Liver (tissue), 9 donors: ENCODE results near the gene CLDN8. TPM values are rescaled to one million over a fixed set of nuclear protein-coding genes. Genes with fewer than 3 reads are reported as not detected.

Source experiments
- DNase-seq: peaks from one replicate; pipeline ENCODE4 v3.0.0-alpha.2; 2017; ENCODE audit warnings: low spot score
- H3K27ac ChIP-seq, 2 donors: one replicate each; pipeline ENCODE4 v1.7.0; 2013; ENCODE audit warnings: inconsistent platforms in 2 of 2, low read length in 2 of 2, control low read depth in 1 of 2, low read depth in 1 of 2, mild to moderate bottlenecking in 1 of 2
- H3K27me3 ChIP-seq, 4 donors: one replicate each; pipeline versions ENCODE4 v1.6.1 to v1.7.0; 2013; ENCODE audit warnings: low read length in 3 of 4, inconsistent platforms in 1 of 4, mild to moderate bottlenecking in 1 of 4, moderate library complexity in 1 of 4; ENCODE audit not compliant: control insufficient read depth in 4 of 4, insufficient read depth in 4 of 4
- H3K36me3 ChIP-seq, 4 donors: one replicate each; pipeline versions ENCODE4 v1.6.1 to v1.7.0; 2013; ENCODE audit warnings: low read length in 3 of 4, mild to moderate bottlenecking in 3 of 4, low read depth in 1 of 4, moderate library complexity in 1 of 4; ENCODE audit not compliant: control insufficient read depth in 4 of 4, insufficient read depth in 3 of 4
- H3K4me1 ChIP-seq, 4 donors: one replicate each; pipeline versions ENCODE4 v1.6.1 to v1.7.0; 2013; ENCODE audit warnings: low read length in 3 of 4, mild to moderate bottlenecking in 3 of 4, moderate library complexity in 1 of 4; ENCODE audit not compliant: control insufficient read depth in 4 of 4, insufficient read depth in 4 of 4
- H3K4me3 ChIP-seq, 3 donors: one replicate each; pipeline versions ENCODE4 v1.6.1 to v1.7.0; 2013; ENCODE audit warnings: low read length in 3 of 3, control low read depth in 1 of 3, low read depth in 1 of 3, mild to moderate bottlenecking in 1 of 3
- H3K9ac ChIP-seq, 2 donors: one replicate each; pipeline ENCODE4 v1.7.0; 2013; ENCODE audit warnings: low read length in 2 of 2, mild to moderate bottlenecking in 2 of 2, moderate library complexity in 2 of 2, control low read depth in 1 of 2, low read depth in 1 of 2
- H3K9me3 ChIP-seq, 4 donors: one replicate each; pipeline versions ENCODE4 v1.6.1 to v1.7.0; 2013; ENCODE audit warnings: low read length in 3 of 4; ENCODE audit not compliant: control insufficient read depth in 4 of 4
- ATF3 ChIP-seq: IDR thresholded peaks from 2 replicates; pipeline ENCODE4 v1.6.1; 2016; ENCODE audit warnings: antibody characterized with exemption
- EGR1 ChIP-seq, 2 donors: IDR thresholded peaks; 2 replicates each; pipeline ENCODE4 v1.6.1; 2016 to 2018; ENCODE audit warnings: antibody characterized with exemption in 2 of 2, low read depth in 2 of 2
- FOXA1 ChIP-seq: IDR thresholded peaks from 2 replicates; pipeline ENCODE4 v1.6.1; 2016; ENCODE audit warnings: antibody characterized with exemption
- FOXA2 ChIP-seq: IDR thresholded peaks from 2 replicates; pipeline ENCODE4 v1.6.1; 2016; ENCODE audit warnings: antibody characterized with exemption
- GABPA ChIP-seq, 2 donors: IDR thresholded peaks in 1 of 2; conservative IDR thresholded peaks in 1 of 2; 2 replicates each; pipeline ENCODE4 v1.6.1; 2016; ENCODE audit warnings: antibody characterized with exemption in 2 of 2, mild to moderate bottlenecking in 1 of 2, moderate library complexity in 1 of 2
- HNF4A ChIP-seq, 2 donors: conservative IDR thresholded peaks; 2 replicates each; pipeline ENCODE4 v1.6.1; 2016; ENCODE audit warnings: antibody characterized with exemption in 2 of 2, mild to moderate bottlenecking in 2 of 2
- HNF4G ChIP-seq: IDR thresholded peaks from 2 replicates; pipeline ENCODE4 v1.6.1; 2016; ENCODE audit warnings: antibody characterized with exemption
- JUND ChIP-seq, 2 donors: IDR thresholded peaks; 2 replicates each; pipeline ENCODE4 v1.6.1; 2016; ENCODE audit warnings: antibody characterized with exemption in 2 of 2
- NR2F2 ChIP-seq: IDR thresholded peaks from 2 replicates; pipeline ENCODE4 v1.6.1; 2016; ENCODE audit warnings: antibody characterized with exemption
- RAD21 ChIP-seq, 2 donors: IDR thresholded peaks; 2 replicates each; pipeline ENCODE4 v1.6.1; 2016; ENCODE audit warnings: antibody characterized with exemption in 2 of 2, mild to moderate bottlenecking in 2 of 2
- REST ChIP-seq: IDR thresholded peaks from 2 replicates; pipeline ENCODE4 v1.6.1; 2016; ENCODE audit warnings: antibody characterized with exemption, mild to moderate bottlenecking
- RXRA ChIP-seq, 2 donors: IDR thresholded peaks; 2 replicates each; pipeline ENCODE4 v1.6.1; 2017 to 2018; ENCODE audit warnings: antibody characterized with exemption in 2 of 2, mild to moderate bottlenecking in 1 of 2
- SP1 ChIP-seq: IDR thresholded peaks from 2 replicates; pipeline ENCODE4 v1.6.1; 2018; ENCODE audit warnings: antibody characterized with exemption, mild to moderate bottlenecking
- TAF1 ChIP-seq: conservative IDR thresholded peaks from 2 replicates; pipeline ENCODE4 v1.6.1; 2016; ENCODE audit warnings: antibody characterized with exemption, mild to moderate bottlenecking
- YY1 ChIP-seq: IDR thresholded peaks from 2 replicates; pipeline ENCODE4 v1.6.1; 2016; ENCODE audit warnings: antibody characterized with exemption, mild to moderate bottlenecking
- WGBS: extraction: QIAGEN DNeasy Blood & Tissue Kit; methylation state at CpG from one replicate; pipeline ENCODE4 v1.1.7; 2013; 5-methylcytosine and 5-hydroxymethylcytosine counted together
- polyA plus RNA-seq, 2 donors: library from polyadenylated mRNA; stranded (reverse) in 1 of 2; unstranded in 1 of 2; fragments of 200-250 nt in 1 of 2; fragments of >200 nt in 1 of 2; fragmentation: Nextera tagmentation in 1 of 2; extraction: Ambion mirVana in 1 of 2; gene quantifications; one replicate each; pipeline versions ENCODE4 v1.2.1 to v1.2.3, GENCODE V29; 2013 to 2015
- total RNA-seq, 2 donors: library from RNA; depleted of rRNA; stranded (reverse); fragments of >200 nt; gene quantifications; one replicate each; pipeline ENCODE4 v1.2.3, GENCODE V29; 2014
- TF ChIP-seq, protein P1 (sequence below): IDR thresholded peaks from 2 replicates; pipeline ENCODE4 v1.6.1; 2016; ENCODE audit warnings: antibody characterized with exemption
- TF ChIP-seq, protein P2 (sequence below): fragments of 150-350 bp; IDR thresholded peaks from 2 replicates; pipeline ENCODE4 v1.5.1; 2017; ENCODE audit warnings: improper control_type of control experiment, low read depth, low read length; ENCODE audit not compliant: missing input control
- TF ChIP-seq, protein P3 (sequence below): IDR thresholded peaks from 2 replicates; pipeline ENCODE4 v1.6.1; 2016; ENCODE audit warnings: antibody characterized with exemption
- donor health status: healthy.
- donor health status: healthy.
- donor health status: healthy.
- donor health status: healthy.
- donor health status: healthy.

Gene CLDN8
- total and polyA plus RNA-seq, 4 donors: 0.10 TPM; not detected in 3

DNA sequence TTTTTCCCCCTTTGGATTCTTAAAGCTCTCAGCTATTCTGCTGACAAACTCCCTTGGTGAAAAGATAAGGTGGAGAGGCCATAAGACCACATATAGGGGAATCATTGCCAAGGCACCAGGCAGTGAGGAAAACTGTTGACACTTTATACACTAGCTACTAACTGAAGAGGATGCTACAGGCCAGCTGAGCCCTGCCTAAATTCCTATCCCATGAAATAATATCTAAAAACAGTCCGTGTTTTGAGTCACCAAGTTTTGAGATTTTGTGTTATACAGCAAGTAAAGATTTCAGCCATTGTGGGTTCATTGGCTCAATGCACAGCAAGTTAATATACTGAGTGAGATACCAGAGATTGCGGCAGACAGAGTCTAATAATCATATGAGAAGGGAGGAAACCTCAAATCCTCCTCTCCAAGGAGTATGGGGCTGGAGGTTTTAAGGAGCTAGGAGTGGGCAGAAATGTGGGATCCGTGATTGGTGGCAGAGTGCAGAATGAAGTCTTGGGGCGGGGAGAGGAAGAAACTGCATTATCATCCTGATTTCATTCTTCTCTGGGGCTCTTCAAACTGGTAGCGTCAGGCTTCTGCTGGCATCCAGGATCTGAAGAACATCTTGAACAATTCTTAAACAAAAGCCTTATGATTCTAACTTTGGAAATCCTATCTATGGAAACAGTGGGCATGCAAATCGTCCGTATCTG is 9.2 kb downstream of the CLDN8 start:
- H3K27ac ChIP-seq: no peak overlapping the region
- H3K4me3 ChIP-seq: no peak overlapping the region
- no peaks in the 10 kb centered on the region for H3K9me3 ChIP-seq
- H3K9ac ChIP-seq: no peak overlapping the region
- no peak for TF ChIP-seq EGR1 (IDR thresholded peaks at IDR 0.05; ENCODE audit: low read depth in 2 of 2)
- no peak for TF ChIP-seq YY1
- no peak for TF ChIP-seq RAD21 (IDR thresholded peaks at IDR 0.05)
- TF ChIP-seq REST: no peak
- TF ChIP-seq, protein P1, sequence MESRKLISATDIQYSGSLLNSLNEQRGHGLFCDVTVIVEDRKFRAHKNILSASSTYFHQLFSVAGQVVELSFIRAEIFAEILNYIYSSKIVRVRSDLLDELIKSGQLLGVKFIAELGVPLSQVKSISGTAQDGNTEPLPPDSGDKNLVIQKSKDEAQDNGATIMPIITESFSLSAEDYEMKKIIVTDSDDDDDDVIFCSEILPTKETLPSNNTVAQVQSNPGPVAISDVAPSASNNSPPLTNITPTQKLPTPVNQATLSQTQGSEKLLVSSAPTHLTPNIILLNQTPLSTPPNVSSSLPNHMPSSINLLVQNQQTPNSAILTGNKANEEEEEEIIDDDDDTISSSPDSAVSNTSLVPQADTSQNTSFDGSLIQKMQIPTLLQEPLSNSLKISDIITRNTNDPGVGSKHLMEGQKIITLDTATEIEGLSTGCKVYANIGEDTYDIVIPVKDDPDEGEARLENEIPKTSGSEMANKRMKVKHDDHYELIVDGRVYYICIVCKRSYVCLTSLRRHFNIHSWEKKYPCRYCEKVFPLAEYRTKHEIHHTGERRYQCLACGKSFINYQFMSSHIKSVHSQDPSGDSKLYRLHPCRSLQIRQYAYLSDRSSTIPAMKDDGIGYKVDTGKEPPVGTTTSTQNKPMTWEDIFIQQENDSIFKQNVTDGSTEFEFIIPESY: no peak
- TF ChIP-seq HNF4A (conservative IDR thresholded peaks at IDR 0.05): no peak
- WGBS: 75% methylated on average over 7 of the region's 7 CpGs
- no peaks in the 10 kb centered on the region for H3K27me3 ChIP-seq
- no peaks in the 10 kb centered on the region for H3K4me1 ChIP-seq
- H3K36me3 ChIP-seq: no peaks in the 10 kb centered on the region
- no peak for DNase-seq

DNA sequence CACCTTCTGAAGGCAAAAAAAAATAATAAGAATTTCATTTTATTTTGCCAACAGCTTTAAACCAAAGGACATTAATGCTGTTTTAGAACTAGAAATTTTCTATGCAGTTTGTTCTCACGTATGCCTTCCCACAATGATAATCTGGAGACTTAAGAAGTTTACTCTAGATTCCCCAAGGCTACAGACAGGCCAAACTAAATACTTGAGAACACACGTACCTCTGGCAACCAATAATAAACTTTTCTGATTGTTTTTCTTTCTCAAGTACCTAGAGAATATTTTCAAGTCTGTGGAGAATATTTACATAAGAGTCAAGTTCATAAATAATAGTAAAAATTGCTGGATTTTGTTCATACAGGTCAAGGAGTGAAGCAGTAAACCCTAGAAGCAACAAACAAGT is 15.9 kb downstream of the CLDN8 start:
- DNase-seq: no peak
- H3K4me1 ChIP-seq: no peaks in the 10 kb centered on the region
- no peak overlapping the region for H3K4me3 ChIP-seq
- WGBS: 55% methylated on average over 2 of the region's 2 CpGs
- no peaks in the 10 kb centered on the region for H3K27me3 ChIP-seq
- H3K9me3 ChIP-seq: no peaks in the 10 kb centered on the region
- TF ChIP-seq RAD21 (IDR thresholded peaks at IDR 0.05): no peak
- no peak for TF ChIP-seq FOXA2
- no peak for TF ChIP-seq HNF4G
- no peak for TF ChIP-seq FOXA1
- no peak for TF ChIP-seq ATF3
- no peak for TF ChIP-seq GABPA (IDR thresholded peaks at IDR 0.05 in 1 of 2, conservative IDR thresholded peaks at IDR 0.05 in 1 of 2)
- TF ChIP-seq, protein P1: no peak
- TF ChIP-seq TAF1: no peak
- TF ChIP-seq HNF4A (conservative IDR thresholded peaks at IDR 0.05): no peak
- TF ChIP-seq, protein P2, sequence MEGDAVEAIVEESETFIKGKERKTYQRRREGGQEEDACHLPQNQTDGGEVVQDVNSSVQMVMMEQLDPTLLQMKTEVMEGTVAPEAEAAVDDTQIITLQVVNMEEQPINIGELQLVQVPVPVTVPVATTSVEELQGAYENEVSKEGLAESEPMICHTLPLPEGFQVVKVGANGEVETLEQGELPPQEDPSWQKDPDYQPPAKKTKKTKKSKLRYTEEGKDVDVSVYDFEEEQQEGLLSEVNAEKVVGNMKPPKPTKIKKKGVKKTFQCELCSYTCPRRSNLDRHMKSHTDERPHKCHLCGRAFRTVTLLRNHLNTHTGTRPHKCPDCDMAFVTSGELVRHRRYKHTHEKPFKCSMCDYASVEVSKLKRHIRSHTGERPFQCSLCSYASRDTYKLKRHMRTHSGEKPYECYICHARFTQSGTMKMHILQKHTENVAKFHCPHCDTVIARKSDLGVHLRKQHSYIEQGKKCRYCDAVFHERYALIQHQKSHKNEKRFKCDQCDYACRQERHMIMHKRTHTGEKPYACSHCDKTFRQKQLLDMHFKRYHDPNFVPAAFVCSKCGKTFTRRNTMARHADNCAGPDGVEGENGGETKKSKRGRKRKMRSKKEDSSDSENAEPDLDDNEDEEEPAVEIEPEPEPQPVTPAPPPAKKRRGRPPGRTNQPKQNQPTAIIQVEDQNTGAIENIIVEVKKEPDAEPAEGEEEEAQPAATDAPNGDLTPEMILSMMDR: no peak
- TF ChIP-seq NR2F2: no peak
- TF ChIP-seq, protein P3, sequence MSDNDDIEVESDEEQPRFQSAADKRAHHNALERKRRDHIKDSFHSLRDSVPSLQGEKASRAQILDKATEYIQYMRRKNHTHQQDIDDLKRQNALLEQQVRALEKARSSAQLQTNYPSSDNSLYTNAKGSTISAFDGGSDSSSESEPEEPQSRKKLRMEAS: no peak
- no peak for TF ChIP-seq SP1
- no peak for TF ChIP-seq EGR1 (IDR thresholded peaks at IDR 0.05; ENCODE audit: low read depth in 2 of 2)
- no peak for TF ChIP-seq REST
- no peak for TF ChIP-seq JUND (IDR thresholded peaks at IDR 0.05)
- no peak for TF ChIP-seq RXRA (IDR thresholded peaks at IDR 0.05)
- H3K36me3 ChIP-seq: no peaks in the 10 kb centered on the region
- H3K27ac ChIP-seq: no peak overlapping the region
- H3K9ac ChIP-seq: no peak overlapping the region
